ENCODE data around the gene CXCL16.

DNA sequence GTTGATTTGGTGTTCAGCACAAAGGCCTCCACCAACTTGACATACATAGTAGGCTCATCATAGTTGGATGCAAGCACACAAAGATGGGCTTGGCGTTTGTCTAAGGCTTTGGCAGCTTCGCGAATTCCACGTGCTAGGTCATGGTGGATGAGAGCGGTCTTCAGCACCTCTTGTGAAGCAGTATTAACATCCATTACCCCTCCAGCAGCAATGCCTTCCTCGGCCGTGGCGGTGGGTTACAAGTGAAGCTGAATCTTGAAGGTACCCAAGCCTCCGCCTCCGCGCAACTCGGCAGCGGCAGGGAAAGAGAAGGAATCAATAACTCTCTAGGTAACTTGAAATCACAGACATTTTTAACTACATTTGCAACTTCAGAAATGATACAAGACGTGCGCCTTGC is 34.7 kb downstream of the CXCL16 start:
- TF ChIP-seq GATA2 (IDR thresholded peaks at IDR 0.05; ENCODE audit: low read depth, low read length) (no peak), GATA3 (IDR thresholded peaks at IDR 0.05; ENCODE audit: low read depth, low read length) (no peak)
